ENCODE measurements around the gene BCL2A1.
A peak's percentile ranks its signal among the peaks of the same experiment; 100 is the strongest.
"Not testable (repeated sequence)": the region's sequence is repeated elsewhere in the genome, so short reads cannot be mapped to it uniquely, and the experiment has no call there.

The BCL2A1 gene

DNA sequence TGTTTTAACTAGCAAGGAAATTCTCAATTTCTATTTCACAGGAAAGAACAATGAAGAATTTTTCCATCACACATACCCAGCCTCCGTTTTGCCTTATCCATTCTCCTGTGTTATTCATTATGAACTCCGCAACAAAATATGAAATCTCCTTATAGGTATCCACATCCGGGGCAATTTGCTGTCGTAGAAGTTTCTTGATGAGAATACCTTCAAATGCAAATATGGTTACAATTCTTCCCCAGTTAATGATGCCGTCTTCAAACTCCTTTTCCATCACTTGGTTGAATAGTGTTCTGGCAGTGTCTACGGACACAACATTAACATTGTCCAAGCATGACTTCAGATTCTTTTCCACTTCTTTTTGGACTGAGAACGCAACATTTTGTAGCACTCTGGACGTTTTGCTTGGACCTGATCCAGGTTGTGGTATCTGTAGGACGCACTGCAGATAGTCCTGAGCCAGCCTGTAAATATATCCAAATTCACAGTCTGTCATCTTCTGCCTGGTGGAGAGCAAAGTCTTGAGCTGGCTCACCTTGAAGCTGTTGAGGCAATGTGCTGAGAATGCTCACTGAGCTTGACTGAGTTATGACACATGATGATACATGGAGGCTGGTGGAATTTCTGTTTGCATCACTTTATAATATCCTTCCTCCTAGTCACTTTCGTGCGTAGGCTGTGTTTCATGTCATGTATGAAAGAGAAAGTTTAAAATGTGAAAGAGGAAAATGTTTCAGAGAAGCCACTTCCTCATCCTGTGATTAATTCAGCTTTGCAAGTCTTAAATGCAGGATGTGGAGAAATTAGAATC, at the start of gene BCL2A1:
Gene BCL2A1 (minus strand): TSS at position 573 of the 811 bp plus-strand sequence. CDS start 77 bp downstream, at position 496.
- peak in 1 of 58 donors; percentile 4 for DNase-seq

DNA sequence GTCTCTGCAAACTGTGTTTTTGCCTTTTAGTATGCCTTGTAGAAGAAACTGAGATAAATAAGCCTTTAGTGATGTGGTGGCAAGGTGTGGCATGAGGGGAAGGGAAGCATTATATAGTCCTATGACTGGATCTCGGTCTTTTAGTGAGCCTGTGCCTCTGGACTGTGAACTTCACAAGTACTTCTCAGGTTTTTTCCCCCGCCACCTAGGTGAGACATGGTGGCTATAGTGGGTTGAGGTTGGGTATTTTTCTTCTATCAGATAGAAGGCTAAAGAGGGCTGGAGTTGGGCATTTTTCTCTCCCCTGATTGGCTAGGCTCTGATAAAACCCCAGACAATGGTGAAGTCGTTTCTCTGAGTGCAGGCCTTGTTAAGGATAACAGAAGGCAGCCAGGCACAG, 49.7 kb upstream of the BCL2A1 start:
- no peak for DNase-seq

DNA sequence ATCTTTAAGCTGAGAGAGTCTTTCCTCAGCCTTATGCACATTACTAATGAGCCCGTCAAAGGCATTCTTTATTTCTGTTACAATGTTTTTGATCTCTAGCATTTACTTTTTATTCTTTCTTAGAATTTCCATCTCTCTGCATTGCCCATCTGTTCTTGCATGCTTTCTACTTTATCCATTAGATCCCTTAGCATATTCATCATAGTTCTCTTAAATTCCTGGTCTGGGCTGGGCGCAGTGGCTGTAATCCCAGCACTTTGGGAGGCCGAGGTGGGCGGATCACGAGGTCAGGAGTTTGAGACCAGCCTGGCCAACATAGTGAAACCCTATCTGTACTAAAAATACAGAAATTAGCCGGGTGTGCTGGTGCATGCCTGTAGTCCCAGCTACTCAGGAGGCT, 49.2 kb upstream of the BCL2A1 start:
- not testable (repeated sequence) for DNase-seq

DNA sequence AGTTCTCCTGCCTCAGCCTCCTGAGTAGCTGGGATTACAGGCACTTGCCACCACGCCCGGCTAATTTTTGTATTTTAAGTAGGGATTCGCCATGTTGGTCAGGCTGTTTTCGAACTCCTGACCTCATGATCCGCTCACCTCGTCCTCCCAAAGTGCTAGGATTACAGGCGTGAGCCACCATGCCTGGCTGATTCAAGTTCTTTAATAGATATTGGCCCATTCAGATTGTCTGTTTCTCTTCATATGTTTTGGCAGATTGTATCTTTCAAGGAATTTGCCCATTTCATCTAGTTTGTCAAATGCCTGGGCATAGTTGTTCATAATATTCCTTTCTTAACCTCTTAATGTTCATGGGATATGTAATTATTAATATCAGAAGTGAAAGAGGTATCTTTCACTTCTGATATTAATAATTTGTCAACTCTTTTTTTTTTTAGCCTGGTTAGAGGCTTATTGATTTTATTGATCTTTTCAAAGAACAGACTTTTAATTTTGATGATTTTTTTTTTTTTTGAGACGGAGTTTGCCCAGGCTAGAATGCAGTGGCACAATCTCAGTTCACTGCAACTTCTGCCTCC, 48.3 kb upstream of the BCL2A1 start:
- no peak for DNase-seq

DNA sequence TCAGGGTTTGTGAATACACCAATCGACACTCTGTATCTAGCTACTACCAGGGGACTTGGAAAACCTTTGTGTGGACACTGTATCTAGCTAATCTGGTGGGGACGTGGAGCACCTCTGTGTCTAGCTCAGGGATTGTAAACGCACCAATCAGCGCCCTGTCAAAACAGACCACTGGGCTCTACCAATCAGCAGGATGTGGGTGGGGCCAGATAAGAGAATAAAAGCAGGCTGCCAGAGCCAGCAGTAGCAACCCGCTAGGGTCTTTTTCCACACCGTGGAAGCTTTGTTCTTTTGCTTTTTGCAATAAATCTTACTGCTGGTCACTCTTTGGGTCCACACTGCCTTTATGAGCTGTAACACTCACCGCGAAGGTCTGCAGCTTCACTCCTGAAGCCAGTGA, 46.1 kb upstream of the BCL2A1 start:
- DNase-seq: not testable (repeated sequence)

DNA sequence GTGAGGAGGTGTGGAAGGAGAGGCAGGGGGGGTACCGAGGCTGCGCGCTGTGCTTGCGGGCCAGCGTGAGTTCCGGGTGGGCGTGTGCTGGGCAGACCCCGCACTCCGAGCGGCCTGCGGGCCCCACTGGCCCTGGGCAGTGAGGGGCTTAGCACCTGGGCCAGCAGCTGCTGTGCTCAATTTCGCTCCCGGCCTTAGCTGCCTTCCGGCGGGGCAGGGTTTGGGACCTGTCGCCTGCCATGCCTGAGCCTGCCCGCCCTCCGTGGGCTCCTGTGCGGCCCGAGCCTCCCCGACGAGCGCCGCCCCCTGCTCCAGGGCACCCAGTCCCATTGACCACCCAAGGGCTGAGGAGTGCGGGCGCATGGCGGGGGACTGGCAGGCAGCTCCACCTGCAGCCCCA, 45.5 kb upstream of the BCL2A1 start:
- DNase-seq: not testable (repeated sequence)

DNA sequence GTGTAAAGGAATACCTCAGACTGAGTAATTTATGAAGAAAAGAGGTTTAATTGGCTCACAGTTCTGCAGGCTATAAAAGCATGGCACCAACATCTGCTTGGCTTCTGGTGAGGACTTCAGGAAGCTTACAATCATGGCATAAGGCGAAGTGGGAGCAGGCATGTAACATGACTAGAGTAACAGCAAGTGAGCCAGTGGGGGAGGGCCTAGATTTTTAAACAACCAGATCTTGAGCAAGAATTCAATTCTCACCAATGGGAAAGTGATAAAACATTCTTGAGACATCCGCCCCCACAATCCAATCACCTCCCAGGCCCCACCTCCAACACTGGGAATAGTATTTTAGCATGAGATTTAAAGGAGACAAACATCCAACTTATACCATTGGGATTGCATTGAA, 44.2 kb upstream of the BCL2A1 start:
- no peak for DNase-seq

DNA sequence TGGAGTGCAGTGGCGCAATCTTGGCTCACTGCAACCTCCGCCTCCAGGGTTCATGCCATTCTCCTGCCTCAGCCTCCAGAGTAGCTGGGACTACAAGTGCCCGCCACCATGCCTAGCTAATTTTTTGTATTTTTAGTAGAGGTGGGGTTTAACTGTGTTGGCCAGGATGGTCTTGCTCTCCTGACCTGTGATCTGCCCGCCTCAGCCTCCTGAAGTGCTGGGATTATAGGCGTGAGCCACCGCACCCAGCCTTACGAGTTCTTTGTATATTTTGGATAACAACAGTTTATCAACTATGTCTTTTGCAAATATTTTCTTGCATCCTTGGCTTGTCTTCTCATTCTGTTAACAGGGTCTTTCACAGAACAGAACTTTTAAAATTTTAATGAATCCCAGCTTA, 43.2 kb upstream of the BCL2A1 start:
- not testable (repeated sequence) for DNase-seq

DNA sequence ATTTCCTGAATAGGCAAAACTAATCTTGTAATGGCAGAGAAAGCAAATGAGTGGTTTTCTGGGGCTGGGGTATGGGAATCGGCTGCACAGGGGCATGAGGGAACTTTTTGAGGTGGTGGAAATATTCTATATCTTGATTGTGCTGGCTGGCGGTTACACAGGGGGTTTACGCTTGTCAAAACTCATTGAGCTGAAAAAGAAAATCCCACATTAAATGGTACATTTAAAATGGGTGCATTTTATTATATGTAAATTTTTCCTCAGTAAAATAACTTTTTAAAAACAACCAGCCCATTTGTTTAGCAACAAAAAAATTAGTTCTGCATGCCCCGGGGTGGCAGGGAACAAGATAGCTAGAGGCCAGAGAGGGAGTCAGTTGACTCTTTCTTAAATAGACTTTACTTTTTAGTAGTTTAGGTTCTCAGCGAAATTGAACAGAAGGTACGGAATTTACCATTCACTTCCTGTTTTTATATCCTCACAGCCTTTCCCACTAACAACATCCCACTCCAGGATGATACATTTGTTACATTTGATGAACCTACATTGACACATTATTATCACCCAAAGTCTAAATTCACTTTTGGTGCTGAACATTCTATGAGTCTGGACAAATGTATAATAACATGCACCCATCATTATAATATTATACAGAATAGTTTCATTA, 41.2 kb upstream of the BCL2A1 start:
- DNase-seq: no peak

DNA sequence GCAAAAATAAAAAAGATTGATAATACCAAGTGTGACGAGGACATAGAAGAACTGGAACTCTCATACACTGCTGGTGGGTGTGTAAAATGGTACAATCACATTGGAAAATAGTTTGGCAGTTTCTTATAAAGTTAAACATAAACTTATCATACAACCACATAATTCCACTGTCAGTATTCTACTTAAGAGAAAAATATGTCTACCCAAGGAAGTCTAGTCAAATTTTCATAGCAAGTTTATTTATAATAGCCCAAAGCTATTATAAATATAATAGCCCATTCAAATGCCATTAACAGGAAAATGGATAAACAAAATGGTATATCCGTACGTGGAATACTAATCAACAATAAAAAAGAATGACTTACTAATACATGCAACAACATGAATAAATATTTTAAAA, 40.6 kb upstream of the BCL2A1 start:
- DNase-seq: no peak

DNA sequence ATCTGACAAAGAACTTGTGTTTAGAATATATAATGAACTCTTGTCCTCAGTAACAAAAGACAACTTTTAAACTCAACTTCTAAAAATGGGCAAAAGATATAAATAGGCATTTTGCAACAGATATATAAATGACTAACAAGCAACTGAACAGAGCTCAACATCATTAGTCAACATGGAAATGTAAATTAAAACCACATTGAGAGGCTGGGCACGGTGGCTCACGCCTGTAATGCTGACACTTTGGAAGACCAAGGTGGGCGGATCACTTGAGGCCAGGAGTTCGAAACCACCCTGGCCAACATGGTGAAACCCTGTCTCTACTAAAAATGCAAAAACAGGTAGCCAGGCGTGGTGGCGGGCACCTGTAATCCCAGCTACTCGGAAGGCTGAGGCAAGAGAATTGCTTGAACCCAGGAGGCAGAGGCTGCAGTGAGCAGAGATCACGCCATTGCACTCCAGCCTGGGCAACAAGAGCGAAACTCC, 40.1 kb upstream of the BCL2A1 start:
- not testable (repeated sequence) for DNase-seq

DNA sequence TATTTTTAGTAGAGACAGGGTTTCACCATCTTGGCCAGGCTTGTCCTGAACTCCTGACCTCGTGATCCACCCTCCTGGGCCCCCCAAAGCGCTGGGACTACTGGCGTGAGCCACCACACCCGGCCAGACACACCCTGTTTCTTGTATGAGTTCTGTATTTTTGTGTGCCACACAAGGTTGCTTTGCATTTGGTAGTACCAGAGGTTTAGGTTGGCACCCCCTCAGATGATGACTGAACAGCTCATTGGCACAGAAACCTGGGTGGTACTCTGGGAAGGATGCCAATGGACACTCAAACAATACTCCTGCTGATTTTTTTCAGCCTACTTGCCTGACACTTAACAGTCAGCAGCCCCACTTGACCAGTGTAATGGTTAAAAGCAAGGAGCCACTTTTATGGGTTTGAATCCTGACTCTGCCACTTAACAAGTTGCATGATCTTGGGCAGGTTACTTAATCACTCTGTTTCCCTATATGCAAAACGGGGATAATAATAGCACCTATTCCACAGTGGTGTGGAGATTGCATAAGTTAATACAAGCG, 39.2 kb upstream of the BCL2A1 start:
- no peak for DNase-seq

DNA sequence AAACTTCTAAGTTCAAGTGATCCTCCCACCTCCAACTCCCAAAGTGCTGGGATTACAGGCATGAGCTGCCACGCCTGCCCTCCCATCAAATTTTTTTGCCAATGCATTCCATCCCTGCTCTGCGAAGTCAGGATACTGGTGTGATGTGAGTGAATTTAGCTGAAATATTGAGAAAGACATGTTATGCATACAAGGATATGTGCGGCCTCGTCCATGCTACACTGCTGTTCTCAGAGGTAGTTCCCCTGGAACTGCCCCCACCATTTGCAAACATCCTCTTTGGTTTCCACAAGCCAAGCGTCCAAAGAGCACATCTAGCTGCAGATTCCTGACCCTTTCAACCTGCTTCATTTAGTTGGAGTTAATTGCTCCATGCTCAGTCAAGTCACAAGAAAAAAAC, 36.5 kb upstream of the BCL2A1 start:
- no peak for DNase-seq

DNA sequence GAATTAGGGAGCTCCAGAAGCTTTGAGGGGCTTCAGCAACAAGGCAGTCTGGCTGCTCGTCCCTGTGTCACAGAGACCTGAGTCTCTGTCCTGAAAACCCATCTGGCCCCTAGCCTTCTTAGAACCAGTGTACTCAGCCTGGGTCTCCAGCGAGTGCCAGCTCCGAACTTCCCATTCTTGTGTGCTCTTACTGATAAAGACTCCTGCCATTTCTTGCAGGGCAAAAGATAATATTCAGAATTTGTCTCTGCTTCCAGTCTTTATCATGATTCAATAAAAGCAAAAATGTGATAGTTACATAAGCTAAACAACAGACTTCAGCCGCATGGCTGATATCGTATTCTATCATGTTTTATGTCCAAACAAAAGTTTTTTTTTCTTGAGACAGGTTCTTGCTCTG, 36.0 kb upstream of the BCL2A1 start:
- no peak for DNase-seq

DNA sequence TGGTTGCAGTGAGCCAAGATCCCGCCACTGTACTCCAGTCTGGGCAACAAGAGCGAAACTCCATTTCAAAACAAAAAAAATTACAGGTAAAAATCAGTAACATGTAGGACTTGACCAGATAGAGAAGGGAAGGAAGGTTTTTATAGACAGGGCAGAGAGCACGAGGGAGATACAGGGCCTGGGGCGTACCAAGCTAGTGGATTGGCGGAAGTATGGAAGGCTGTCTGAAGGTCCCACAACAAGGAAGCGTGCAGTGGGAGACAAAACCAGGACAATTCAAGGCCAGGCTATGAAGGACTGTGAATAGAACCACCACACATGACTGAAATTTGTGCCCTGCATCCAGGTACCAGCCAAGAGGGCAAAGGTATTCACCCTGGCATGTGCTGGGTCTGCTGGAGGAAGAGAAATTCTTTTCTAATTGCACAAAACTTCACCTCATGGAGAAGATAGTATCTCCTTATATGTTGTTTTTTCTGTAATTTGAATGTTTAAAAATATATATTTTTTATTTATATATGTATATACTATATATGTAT, 33.0 kb upstream of the BCL2A1 start:
- no peak for DNase-seq

DNA sequence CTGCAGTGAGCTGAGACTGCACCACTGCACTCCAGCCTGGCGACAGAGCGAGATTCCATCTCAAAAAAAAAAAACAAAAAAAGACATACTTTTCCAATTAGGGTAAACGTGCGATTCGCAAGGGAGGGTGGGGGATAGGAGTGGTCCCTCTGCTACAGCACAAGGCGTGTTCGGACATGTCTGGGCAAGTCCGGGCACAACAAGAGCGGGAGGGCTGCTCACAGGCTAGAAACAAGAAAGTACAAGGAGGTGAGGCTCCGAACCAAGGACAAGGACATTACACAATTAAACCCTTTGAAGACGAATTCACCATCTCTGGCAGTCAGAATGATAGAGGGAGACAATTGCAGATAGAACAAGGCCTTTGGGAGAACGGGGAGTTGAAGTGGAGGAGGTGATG, 32.2 kb upstream of the BCL2A1 start:
- peak in 2 of 58 donors; percentile 2 to 60 for DNase-seq

DNA sequence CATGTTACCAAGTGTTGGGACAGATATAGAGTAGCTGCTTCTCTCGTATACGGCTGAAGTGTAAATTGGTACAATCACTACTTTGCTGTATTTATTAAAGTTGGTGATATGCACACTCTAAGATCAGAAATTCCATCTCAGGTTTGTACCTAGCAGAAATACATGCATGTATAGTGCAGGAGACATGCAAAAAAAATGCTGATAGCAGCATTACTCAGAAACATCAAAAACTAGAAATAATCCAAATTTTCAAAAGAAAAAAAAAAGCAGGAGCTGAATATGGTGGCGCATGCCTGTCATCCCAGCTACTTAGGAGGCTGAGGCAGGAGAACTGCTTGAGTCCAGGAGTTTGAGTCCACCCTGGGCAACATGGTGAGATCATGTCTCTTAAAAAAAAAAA, 31.3 kb upstream of the BCL2A1 start:
- DNase-seq: no peak

DNA sequence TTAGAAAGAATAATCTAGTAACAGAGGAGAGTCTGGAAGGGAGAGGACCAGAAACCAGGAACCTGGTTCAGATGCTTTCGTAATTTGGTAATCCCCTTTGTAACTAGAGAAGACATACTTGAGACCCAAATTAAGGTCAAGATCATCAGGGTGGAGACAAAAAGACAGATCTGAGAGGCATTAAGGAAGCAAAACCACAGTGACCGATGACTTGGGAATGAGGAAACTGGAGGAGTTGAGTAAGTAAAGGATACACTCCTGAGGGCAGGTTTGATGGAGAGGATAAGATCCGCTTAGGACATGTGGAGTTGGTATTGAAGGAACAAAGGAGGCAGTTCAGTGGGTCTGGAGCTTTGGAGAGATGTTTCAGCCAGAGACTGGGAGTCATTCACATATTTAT, 23.6 kb upstream of the BCL2A1 start:
- DNase-seq: no peak

DNA sequence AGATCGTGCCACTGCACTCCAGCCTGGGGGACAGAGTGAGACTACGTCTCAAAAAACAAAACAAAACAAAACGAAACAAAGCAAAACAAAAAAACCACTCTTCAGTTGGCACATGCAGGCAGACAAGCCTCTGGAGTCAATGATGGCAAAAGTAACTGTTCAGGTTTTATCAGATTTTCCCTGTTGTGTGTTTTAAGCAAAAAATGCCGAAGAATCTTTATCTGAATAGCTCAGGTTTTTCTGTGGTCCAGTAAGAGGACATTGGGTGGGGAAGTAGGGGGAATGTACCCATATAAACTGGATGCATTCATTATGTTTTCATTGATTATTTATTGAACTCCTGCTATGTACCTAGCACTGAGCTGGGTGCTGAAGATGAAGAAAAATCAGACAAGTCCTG, 20.8 kb upstream of the BCL2A1 start:
- no peak for DNase-seq

DNA sequence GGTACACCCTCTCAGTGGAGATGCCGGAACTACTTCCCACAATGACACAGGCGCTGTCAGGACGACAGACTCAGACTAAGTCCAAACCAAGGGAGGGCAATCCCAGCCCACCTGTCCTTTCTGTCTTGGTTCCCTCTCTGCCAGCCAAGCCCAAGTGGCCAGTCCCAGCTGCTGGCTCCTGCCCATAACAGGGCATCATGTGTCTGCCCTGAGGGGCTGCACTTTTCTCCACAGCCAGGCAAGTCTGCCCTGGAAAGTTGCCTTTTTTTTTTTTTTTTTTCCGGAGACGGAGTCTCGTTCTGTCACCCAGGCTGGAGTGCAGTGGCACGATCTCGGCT, 20.0 kb upstream of the BCL2A1 start:
- DNase-seq: no peak

DNA sequence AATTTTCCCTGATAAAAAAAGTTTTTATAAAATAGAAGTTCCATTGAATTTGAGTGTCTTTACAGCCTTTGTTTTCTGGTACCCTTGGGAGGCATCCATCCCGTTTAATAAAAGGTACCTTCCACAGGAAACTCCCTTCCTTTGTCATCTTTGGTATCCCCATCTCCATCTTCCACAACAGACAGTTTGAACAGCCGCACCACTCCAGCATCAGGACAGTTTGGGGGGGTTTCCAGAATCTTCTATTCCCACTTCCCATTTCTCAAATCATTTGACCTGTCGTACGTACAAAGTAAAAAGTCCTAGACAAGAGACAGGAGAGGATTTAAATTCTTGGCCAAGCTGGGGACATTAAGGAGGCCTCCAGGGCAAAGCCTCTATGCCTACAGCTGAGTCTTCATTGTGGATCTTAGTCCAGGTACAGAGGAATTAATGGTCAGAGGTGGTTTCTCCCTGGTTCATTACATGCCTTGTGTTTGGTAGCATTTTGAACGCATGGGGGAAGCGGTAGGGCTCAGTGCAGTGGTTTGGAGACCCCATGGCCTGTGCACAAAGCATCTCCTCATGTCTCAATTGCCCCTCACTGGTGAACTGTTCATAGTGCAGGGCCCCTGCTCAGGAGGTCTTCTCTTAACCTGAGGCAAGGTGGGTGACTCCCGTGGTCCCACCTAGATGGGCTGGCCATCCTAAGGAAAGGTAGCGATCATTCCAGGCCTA, 19.4 kb upstream of the BCL2A1 start:
- DNase-seq: no peak
